A673 (cell line): ENCODE results near the gene CFAP410.

Experiments used
- CTCF ChIP-seq: fragments of 300-800, 200-600 bp; sonication (generic); conservative IDR thresholded peaks from 2 replicates; pipeline ENCODE4 v1.5.1; 2017; ENCODE audit warnings: low read depth, mild to moderate bottlenecking, antibody characterized with exemption, low read length, moderate library complexity, mixed read lengths
- EZH2 ChIP-seq: fragments of 200-600 bp; sonication (generic); IDR thresholded peaks from 2 replicates; pipeline ENCODE4 v1.6.1; 2017; ENCODE audit warnings: borderline replicate concordance, low read depth, mild to moderate bottlenecking, mixed read lengths, antibody characterized with exemption, low read length; ENCODE audit not compliant: poor library complexity, severe bottlenecking

- TF ChIP-seq CTCF = no peak
- no peak for TF ChIP-seq EZH2
Measured at GRCh38 chr21:44296103-44296519, 43.1 kb downstream of the CFAP410 start.
